Upper lobe of left lung (tissue), 6 donors: Measurements from ENCODE around the gene HOXD10. TPM values are rescaled to one million over a fixed set of nuclear protein-coding genes. Genes with fewer than 3 reads are reported as not detected.
A peak's percentile ranks its signal among the peaks of the same experiment; 100 is the strongest.

Experiments
- ATAC-seq, 2 donors: fragments of 200-7000 bp; cut with Tn5 transposase; one replicate each; pipeline ENCODE4 v1.9.1; 2022; ENCODE audit warnings: mild to moderate bottlenecking in 2 of 2, moderate library complexity in 2 of 2; ENCODE audit not compliant: low FRiP score in 2 of 2
- DNase-seq, 2 donors: peaks; one replicate each; pipeline ENCODE4 v3.0.0-alpha.2; 2019 to 2020
- H3K27ac ChIP-seq, 4 donors: fragments of 200-600 bp; sonication (generic); one replicate each; pipeline ENCODE4 v1.5.1; 2016 to 2019
- H3K27me3 ChIP-seq, 4 donors: fragments of 200-600 bp; sonication (generic); one replicate each; pipeline ENCODE4 v1.5.1; 2017 to 2019
- H3K36me3 ChIP-seq, 4 donors: fragments of 200-600 bp; sonication (generic); one replicate each; pipeline ENCODE4 v1.5.1; 2016 to 2019
- H3K4me1 ChIP-seq, 4 donors: fragments of 200-600 bp; sonication (generic); one replicate each; pipeline ENCODE4 v1.5.1; 2018 to 2019
- H3K4me3 ChIP-seq, 4 donors: fragments of 200-600 bp; sonication (generic); one replicate each; pipeline ENCODE4 v1.5.1; 2017 to 2019; ENCODE audit warnings: mild to moderate bottlenecking in 2 of 4, moderate library complexity in 1 of 4
- H3K9me3 ChIP-seq, 4 donors: fragments of 200-600 bp; sonication (generic); one replicate each; pipeline ENCODE4 v1.5.1; 2018 to 2019
- EP300 ChIP-seq, 4 donors: sonication (generic); formaldehyde crosslinking; IDR thresholded peaks; one replicate each; pipeline ENCODE4 v1.5.1; 2017; ENCODE audit warnings: antibody characterized with exemption in 4 of 4, control low read depth in 2 of 4
- POLR2A ChIP-seq, 4 donors: fragments of 450-650 bp; IDR thresholded peaks; one replicate each; pipeline ENCODE4 v1.5.1; 2016 to 2017; ENCODE audit warnings: antibody characterized with exemption in 4 of 4, mild to moderate bottlenecking in 2 of 4
- POLR2AphosphoS5 ChIP-seq, 2 donors: sonication (generic); formaldehyde crosslinking; IDR thresholded peaks; one replicate each; pipeline ENCODE4 v1.5.1; 2017; ENCODE audit warnings: antibody characterized with exemption in 2 of 2
- WGBS, 2 donors: methylation state at CpG; one replicate each; pipeline ENCODE4 v1.1.5; 2017 to 2018; 5-methylcytosine and 5-hydroxymethylcytosine counted together
- total RNA-seq, 6 donors: library from RNA; depleted of rRNA in 4 of 6; stranded (reverse); fragments of >200 nt in 4 of 6; gene quantifications; one replicate each; pipeline versions ENCODE4 v1.1.0 to v1.2.1, GENCODE V29; 2016 to 2021
- TF ChIP-seq, protein P1 (sequence below), 6 experiments: fragments of 450-650 bp in 4 of 6; fragments of 200-600 bp in 2 of 6; sonication (generic) in 2 of 6; IDR thresholded peaks; one replicate each; pipeline ENCODE4 v1.5.1; 2016 to 2019; ENCODE audit warnings: antibody characterized with exemption in 6 of 6
- donor health status: DM: no; HTN: no; CAD: no; lungs with moderate emphysema.
- donor health status: DM: no; HTN: yes; CAD: no; lungs with severe emphysema.

Gene HOXD10
- total RNA-seq, 6 donors from 2014 or later, result 0.47 to 0.55 TPM; not detected in 4

DNA sequence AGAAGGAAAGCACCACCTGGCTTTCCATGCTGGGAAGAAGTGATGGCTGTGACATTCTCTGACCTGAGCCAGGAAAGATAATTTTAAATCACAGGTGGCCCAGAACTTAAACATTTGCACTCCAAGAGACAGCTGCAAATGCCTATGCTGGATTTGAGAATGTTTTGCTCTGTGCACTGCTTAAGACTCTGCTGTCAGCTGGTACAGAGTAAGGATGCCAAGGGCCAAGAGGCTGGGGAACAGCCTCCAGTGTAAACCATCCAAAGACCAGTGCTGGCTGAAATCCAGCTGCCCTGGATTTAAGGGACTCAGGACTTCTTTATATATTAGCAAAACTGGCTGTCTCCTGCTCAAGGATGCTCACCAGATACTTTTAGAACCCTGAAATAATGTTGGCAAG, 16.8 kb downstream of the HOXD10 start:
- no peak overlapping the region for H3K27ac ChIP-seq

DNA sequence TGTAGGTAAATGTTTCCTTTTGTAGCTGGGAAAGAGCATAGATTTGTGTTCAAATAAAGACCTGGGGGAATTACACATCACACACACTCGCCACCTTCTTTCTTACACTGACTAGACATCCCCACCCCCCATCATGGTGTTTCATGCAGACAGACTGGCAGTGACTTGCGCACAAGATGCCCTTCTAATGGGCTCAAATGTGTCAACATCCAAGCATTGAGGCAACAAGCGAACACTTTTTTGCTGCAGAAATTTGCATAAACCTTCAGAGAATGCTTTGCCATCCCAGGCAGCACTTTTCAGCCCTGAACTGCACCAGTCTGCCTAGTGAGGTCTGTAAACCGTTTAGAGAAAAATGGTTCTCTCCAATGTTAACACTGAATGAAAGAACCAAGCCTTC, 17.5 kb downstream of the HOXD10 start:
- peaks cover 0 to 89% (median 47%) of the 10 kb centered on the region in 4 donors for H3K27me3 ChIP-seq
- H3K36me3 ChIP-seq, result no peaks in the 10 kb centered on the region
- no peak overlapping the region for H3K4me3 ChIP-seq
- peaks cover 27 to 42% (median 32%) of the 10 kb centered on the region in 4 donors for H3K4me1 ChIP-seq
- H3K9me3 ChIP-seq, result no peaks in the 10 kb centered on the region
- WGBS, 2 donors, result 25 to 27% methylated on average over 4 of the region's 4 CpGs
- no peak overlapping the region for H3K27ac ChIP-seq
- DNase-seq, result no peak
- TF ChIP-seq, protein P1, sequence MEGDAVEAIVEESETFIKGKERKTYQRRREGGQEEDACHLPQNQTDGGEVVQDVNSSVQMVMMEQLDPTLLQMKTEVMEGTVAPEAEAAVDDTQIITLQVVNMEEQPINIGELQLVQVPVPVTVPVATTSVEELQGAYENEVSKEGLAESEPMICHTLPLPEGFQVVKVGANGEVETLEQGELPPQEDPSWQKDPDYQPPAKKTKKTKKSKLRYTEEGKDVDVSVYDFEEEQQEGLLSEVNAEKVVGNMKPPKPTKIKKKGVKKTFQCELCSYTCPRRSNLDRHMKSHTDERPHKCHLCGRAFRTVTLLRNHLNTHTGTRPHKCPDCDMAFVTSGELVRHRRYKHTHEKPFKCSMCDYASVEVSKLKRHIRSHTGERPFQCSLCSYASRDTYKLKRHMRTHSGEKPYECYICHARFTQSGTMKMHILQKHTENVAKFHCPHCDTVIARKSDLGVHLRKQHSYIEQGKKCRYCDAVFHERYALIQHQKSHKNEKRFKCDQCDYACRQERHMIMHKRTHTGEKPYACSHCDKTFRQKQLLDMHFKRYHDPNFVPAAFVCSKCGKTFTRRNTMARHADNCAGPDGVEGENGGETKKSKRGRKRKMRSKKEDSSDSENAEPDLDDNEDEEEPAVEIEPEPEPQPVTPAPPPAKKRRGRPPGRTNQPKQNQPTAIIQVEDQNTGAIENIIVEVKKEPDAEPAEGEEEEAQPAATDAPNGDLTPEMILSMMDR (IDR thresholded peaks at IDR 0.05), result no peak
- TF ChIP-seq EP300 (IDR thresholded peaks at IDR 0.05) (no peak), POLR2AphosphoS5 (IDR thresholded peaks at IDR 0.05) (no peak), POLR2A (IDR thresholded peaks at IDR 0.05) (no peak)
- no peak for ATAC-seq

More for the DNA sequence above, 16.8 kb downstream of the HOXD10 start:
- peaks cover 0 to 89% (median 47%) of the 10 kb centered on the region in 4 donors for H3K27me3 ChIP-seq
- no peaks in the 10 kb centered on the region for H3K9me3 ChIP-seq
- H3K4me3 ChIP-seq, result no peak overlapping the region
- no peak for ATAC-seq
- no peak for DNase-seq
- TF ChIP-seq POLR2A (IDR thresholded peaks at IDR 0.05), result no peak
- TF ChIP-seq EP300 (IDR thresholded peaks at IDR 0.05), result no peak
- TF ChIP-seq, protein P1 (IDR thresholded peaks at IDR 0.05), result no peak
- TF ChIP-seq POLR2AphosphoS5 (IDR thresholded peaks at IDR 0.05), result no peak
- peaks cover 30 to 44% (median 32%) of the 10 kb centered on the region in 4 donors for H3K4me1 ChIP-seq
- H3K36me3 ChIP-seq, result no peaks in the 10 kb centered on the region

DNA sequence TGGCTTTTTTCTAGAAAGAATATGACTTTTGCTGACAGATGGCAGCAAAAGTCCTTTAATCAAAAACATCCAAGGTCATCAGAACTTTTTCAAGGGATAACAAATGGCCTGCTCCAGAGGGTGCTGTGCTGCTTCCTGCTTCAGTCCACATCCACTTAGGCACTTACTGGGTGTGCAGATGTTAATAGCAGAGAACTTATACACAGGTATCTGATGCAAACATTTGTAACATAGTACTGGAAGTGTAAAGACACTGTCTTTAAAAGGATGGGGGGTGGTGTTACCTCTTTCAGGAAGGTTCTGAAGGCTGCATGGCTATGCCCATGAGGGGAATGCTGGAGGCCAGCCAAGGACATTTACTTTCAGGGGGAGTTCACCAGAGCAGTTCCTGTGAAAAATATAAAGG, 18.5 kb downstream of the HOXD10 start:
- TF ChIP-seq, protein P1 (IDR thresholded peaks at IDR 0.05), result no peak
- TF ChIP-seq POLR2A (IDR thresholded peaks at IDR 0.05), result no peak
- Histone ChIP-seq H3K27ac (no peak overlapping the region), H3K4me1 (peaks cover 19 to 41% (median 27%) of the 10 kb centered on the region in 4 donors), H3K36me3 (no peaks in the 10 kb centered on the region), H3K4me3 (no peak overlapping the region), H3K27me3 (peaks cover 0 to 81% (median 42%) of the 10 kb centered on the region in 4 donors), H3K9me3 (no peaks in the 10 kb centered on the region)
- DNase-seq (no peak), ATAC-seq (no peak)

DNA sequence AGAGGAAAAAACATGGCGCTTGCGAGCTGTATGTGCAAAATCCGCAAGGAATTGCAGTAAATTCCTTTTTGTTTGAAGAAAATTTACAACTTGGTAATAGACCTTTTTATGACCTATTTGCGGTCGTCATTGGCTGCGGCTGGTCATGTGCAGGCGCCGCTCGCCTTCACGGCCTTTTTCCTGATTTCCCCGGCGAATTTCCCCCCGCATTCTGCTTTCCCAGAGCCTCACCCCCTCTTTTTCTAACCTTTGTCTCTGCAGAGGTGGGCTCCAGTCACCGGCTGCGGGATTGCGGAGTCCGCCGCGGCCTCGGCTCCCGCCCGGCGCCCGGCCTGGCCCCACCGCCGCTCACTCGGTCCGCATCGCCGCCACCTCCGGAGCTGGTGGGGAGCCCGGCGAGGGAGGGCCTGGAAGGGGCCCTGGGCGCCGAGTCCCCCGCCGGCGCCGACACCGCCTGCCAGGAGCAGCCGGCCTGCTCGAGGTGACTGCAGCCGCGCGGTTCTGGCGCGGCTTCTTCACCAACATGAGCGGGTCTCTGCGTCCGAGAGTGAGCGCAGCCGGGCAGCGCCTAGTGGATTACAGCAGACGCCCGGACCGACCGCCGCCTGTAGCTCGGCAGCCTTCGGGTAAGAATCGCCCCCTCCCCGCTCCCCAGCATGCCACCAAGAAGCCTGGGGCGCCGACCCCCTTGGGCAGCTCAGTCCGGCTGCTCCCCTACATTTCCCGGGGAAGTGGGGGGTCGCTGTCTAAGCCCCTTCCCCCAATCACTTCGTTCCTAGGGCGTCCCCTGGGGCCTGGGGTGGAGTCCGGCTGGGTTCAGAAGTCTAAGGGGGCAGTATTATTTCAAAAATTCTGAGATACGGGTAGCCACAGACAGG, 20.0 kb downstream of the HOXD10 start:
- H3K4me1 ChIP-seq, result peaks cover 21 to 44% (median 29%) of the 10 kb centered on the region in 4 donors
- no peak overlapping the region for H3K27ac ChIP-seq
- H3K9me3 ChIP-seq, result no peaks in the 10 kb centered on the region
- no peaks in the 10 kb centered on the region for H3K36me3 ChIP-seq
- TF ChIP-seq POLR2AphosphoS5 (IDR thresholded peaks at IDR 0.05) (no peak), EP300 (IDR thresholded peaks at IDR 0.05) (no peak), POLR2A (IDR thresholded peaks at IDR 0.05) (no peak)
- TF ChIP-seq, protein P1 (IDR thresholded peaks at IDR 0.05), result no peak
- DNase-seq (peak in 1 of 2 donors; percentile 78), ATAC-seq (peak in 1 of 2 donors; percentile 50)
- H3K27me3 ChIP-seq, result peaks cover 0 to 71% (median 43%) of the 10 kb centered on the region in 4 donors
- peak overlapping the region in 3 of 4 donors; percentile 14 to 40 (median 33) for H3K4me3 ChIP-seq
- WGBS, 2 donors, result 5 to 6% methylated on average over 38 to 56 of the region's 71 CpGs
